Natural killer cell treated with Interleukin-12 subunit alpha and Interleukin-12 subunit beta and Interleukin-15 and Interleukin-18, amount 100 ng/mL, for 72 hours (primary cell): ENCODE results near the gene CLIC6. TPM values are rescaled to one million over a fixed set of nuclear protein-coding genes. Genes with fewer than 3 reads are reported as not detected.
"Not testable (repeated sequence)": the region's sequence is repeated elsewhere in the genome, so short reads cannot be mapped to it uniquely, and the experiment has no call there.

Source experiments
- ATAC-seq, 2 donors: fragments of 150-1000 bp; cut with Tn5 transposase in 1 of 2; sonication (Bioruptor Pico), chemical (Tn5 transposase) in 1 of 2; 2 replicates each; pipeline ENCODE4 v1.10.0; 2021
- DNase-seq: peaks from one replicate; pipeline ENCODE4 v3.0.0; 2022; ENCODE audit warnings: low spot score
- H3K27ac Mint-ChIP-seq, 2 donors: 1 replicate in 1 of 2; 2 replicates in 1 of 2; pipeline ENCODE4 v1.8.0; 2022; ENCODE audit warnings: mixed read lengths in 2 of 2, mild to moderate bottlenecking in 1 of 2, moderate library complexity in 1 of 2
- H3K27me3 Mint-ChIP-seq, 2 donors: 1 replicate in 1 of 2; 2 replicates in 1 of 2; pipeline ENCODE4 v1.8.0; 2022; ENCODE audit warnings: mixed read lengths in 2 of 2
- H3K36me3 Mint-ChIP-seq: one replicate; pipeline ENCODE4 v1.8.0; 2022; ENCODE audit warnings: mixed read lengths
- H3K4me1 Mint-ChIP-seq, 2 donors: 1 replicate in 1 of 2; 2 replicates in 1 of 2; pipeline ENCODE4 v1.8.0; 2022; ENCODE audit warnings: low read depth in 2 of 2, mixed read lengths in 2 of 2, mild to moderate bottlenecking in 1 of 2
- H3K4me3 Mint-ChIP-seq: one replicate; pipeline ENCODE4 v1.8.0; 2022; ENCODE audit warnings: mixed read lengths
- H3K9me3 Mint-ChIP-seq: 2 replicates; pipeline ENCODE4 v1.8.0; 2022; ENCODE audit warnings: mixed read lengths
- total RNA-seq, 2 donors: library from RNA; stranded (reverse); gene quantifications; one replicate each; pipeline ENCODE4 v1.2.3, GENCODE V29; 2022

Gene CLIC6
- total RNA-seq, 2 donors from 2014 or later, result 0.45 to 0.50 TPM

DNA sequence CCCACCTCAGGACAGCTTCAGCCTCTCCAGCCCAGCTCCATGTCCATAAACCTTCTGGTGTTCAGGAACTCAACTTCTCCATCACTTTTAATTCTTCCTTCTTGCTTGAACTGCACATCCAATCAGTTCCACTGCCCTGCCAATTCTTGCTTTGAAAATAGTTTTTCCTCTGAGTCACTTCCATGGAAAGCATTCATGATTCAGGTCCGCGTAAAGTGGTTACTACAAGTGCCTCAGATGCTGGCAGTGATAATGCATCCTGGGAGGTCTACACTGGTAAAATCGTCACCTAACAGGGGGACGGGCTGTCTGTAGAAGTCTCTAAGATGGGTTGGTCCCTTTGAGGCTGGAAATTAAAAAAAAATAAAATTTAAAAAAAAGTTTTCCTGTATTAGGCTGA, 27.9 kb upstream of the CLIC6 start:
- Mint-ChIP-seq H3K4me1 (peaks cover 15 to 19% of the 10 kb centered on the region in 2 donors), H3K27me3 (peaks cover 0 to 4% of the 10 kb centered on the region in 2 donors), H3K4me3 (peak overlapping the region; percentile 70), H3K36me3 (peaks cover 4% of the 10 kb centered on the region), H3K9me3 (peaks cover 2% of the 10 kb centered on the region), H3K27ac (peak overlapping the region; percentile 73 to 86)
- ATAC-seq, result no peak
- DNase-seq, result no peak

DNA sequence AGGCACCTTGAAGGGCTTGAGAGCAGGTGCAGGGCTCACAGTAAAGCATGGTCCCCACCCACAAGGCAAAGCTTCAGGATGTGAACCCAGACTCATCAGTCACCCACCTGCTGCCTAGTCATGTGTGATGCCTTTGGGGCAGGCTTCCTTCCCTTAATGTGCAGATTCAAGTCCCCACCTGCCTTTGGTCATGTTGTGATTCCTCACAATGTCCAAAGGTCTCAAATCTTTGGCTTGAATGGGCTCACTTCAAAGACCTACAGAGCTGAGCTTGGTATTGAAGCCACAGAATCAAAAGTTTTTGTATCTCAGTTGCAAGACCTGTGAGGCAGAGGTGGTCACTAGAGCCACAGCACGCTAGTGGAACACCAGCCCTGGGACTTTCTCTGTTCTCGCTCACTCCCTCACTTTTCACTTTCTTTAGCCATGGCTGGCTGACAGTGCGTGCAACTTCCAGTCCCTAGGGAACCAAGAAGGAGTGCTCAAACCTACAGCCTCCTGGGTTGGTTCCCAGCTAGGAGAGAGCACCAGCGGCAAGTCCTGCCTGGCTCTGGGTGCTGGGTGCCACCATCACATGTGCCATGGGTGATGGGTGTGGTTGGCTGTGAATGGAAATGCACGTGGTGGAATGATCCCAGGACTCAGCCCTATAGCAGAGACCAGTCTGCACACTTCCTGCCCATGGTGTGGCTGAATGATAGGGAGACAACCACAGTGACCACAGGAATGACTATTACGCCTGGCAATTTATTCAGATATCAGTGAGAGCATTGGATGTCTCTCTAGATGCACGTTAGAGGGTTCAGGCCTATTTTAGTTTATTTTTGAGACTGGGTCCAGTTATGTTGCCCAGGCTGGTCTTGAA, 26.4 kb upstream of the CLIC6 start:
- ATAC-seq (peak in 1 of 2 donors; percentile 45), DNase-seq (no peak)
- H3K4me3 Mint-ChIP-seq, result no peak overlapping the region
- no peak overlapping the region for H3K27ac Mint-ChIP-seq
- peaks cover 4% of the 10 kb centered on the region for H3K36me3 Mint-ChIP-seq
- H3K4me1 Mint-ChIP-seq, result peaks cover 15 to 19% of the 10 kb centered on the region in 2 donors
- peaks cover 3 to 7% of the 10 kb centered on the region in 2 donors for H3K27me3 Mint-ChIP-seq
- H3K9me3 Mint-ChIP-seq, result peaks cover 2% of the 10 kb centered on the region

DNA sequence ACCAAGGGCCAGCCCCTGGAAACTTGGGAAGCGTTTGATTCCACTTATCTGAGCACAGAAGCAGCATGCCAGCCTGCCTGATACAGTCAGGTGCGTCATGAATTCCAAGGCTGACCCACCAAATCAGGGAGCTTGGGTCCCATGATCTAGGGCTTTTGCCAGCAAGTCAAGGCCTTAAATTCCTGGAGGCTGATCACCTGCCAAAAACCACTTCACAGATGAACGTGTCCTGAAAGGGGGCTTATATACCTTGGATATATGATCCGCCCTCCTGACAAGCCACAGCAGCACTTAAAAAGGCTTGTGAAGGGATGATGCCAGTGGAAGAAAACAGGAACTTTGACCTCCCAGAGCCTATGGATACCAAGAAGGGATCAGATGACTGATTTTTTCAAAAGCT, 24.0 kb upstream of the CLIC6 start:
- ATAC-seq (no peak), DNase-seq (no peak)
- no peaks in the 10 kb centered on the region for H3K36me3 Mint-ChIP-seq
- no peak overlapping the region for H3K27ac Mint-ChIP-seq
- peaks cover 17 to 24% of the 10 kb centered on the region in 2 donors for H3K27me3 Mint-ChIP-seq
- peaks cover 12 to 15% of the 10 kb centered on the region in 2 donors for H3K4me1 Mint-ChIP-seq
- no peaks in the 10 kb centered on the region for H3K9me3 Mint-ChIP-seq
- H3K4me3 Mint-ChIP-seq, result no peak overlapping the region

DNA sequence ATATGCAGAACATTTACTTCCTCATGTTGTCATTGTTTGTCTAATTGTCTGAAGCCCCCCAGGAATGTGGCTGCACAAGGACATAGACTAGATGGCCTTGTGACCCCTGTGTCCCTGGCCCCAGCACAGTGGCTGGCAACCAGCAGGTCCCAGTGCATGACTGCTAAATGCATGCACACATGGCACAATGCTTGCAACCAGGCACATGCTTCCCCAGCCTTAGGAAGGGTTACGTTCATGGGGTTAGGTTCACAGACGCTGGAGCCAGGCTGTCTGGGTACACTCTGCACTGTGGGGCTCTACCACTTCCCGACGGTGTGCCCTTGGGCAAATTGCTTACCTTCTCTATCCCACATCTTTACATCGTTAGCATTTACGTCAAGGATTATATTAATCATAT, 21.2 kb upstream of the CLIC6 start:
- peaks cover 20 to 24% of the 10 kb centered on the region in 2 donors for H3K27me3 Mint-ChIP-seq
- no peak for DNase-seq
- H3K4me3 Mint-ChIP-seq, result no peak overlapping the region
- H3K9me3 Mint-ChIP-seq, result no peaks in the 10 kb centered on the region
- no peak for ATAC-seq
- H3K4me1 Mint-ChIP-seq, result peaks cover 0 to 4% of the 10 kb centered on the region in 2 donors
- no peaks in the 10 kb centered on the region for H3K36me3 Mint-ChIP-seq
- no peak overlapping the region for H3K27ac Mint-ChIP-seq

DNA sequence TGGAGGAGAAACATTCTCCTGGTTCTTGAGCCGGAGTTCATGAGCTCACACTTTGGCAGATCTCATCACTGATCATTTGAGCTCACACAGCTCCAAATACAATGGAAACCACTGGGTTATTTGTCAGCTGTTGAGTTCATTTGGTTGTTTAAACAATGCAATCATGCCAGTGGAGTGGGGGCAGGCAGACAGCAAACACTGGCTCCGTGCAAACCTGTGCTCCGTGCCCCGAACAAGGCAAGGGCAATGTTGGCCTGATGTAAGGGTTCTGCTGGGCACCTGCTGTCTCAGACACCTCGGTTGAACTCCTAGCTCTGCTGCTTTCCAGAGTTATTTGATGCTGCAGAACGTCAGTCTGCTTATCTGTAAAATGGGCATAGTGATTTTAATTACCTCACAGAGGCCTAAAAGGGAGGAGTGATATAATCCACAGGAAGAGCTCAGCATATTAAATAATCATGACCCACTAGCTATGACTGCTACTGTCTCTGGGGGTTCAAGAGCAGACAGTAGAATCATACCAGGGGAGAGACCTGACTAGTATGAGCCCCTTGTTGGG, 20.0 kb upstream of the CLIC6 start:
- Mint-ChIP-seq H3K36me3 (no peaks in the 10 kb centered on the region), H3K4me3 (no peak overlapping the region), H3K4me1 (peaks cover 0 to 4% of the 10 kb centered on the region in 2 donors), H3K27ac (no peak overlapping the region), H3K9me3 (no peaks in the 10 kb centered on the region), H3K27me3 (peaks cover 27 to 34% of the 10 kb centered on the region in 2 donors)
- ATAC-seq (no peak), DNase-seq (no peak)

DNA sequence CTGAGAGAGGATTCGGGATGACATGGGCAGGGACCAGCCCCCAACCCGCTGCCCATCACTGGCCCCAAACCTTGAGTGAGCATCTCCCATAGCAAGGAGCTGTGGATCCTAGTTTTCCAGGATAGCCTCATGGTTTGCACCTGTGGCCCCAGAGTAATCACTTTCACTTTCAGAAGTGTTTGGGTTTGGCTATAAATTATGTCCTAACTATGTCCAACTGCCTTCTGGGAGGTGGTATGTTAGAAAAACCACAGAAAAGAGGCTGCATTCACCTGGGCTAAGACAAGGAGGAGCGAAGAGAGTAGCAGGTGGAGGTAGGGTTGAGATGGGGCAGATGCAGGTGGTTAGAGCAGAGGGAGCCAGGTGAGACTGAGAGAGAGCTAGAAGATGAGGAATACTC, 19.4 kb upstream of the CLIC6 start:
- Mint-ChIP-seq H3K4me1 (peaks cover 0 to 4% of the 10 kb centered on the region in 2 donors), H3K9me3 (no peaks in the 10 kb centered on the region), H3K27ac (no peak overlapping the region), H3K4me3 (no peak overlapping the region), H3K27me3 (peaks cover 29 to 36% of the 10 kb centered on the region in 2 donors), H3K36me3 (no peaks in the 10 kb centered on the region)
- ATAC-seq, result no peak
- DNase-seq, result no peak

DNA sequence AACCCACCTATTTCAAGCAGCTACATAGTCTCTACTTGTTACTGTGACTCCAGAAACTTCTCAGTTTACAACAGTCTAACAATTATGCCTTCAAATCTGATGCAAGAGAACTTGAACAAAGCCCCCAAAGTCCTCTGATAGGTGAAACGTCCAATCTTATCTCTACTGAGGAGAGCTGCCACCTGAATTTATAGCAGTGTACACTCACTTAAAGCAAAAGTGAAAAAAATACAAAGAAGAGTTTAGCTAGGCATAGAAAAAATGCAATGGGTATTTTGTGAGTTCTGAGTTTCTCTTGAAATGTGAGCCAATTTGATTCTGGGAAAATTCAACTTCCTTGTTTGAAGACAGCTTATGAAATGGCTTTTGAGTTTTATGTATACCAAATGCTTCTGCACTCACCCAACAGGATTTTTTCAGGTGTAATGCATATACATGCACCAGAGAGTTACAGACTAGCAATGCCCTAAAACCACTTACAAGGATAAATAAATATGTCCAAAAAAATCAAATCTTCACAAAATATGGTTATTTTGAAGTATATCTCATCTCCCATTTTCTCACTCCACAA, 17.8 kb upstream of the CLIC6 start:
- H3K36me3 Mint-ChIP-seq, result no peaks in the 10 kb centered on the region
- H3K27me3 Mint-ChIP-seq, result peaks cover 35 to 39% of the 10 kb centered on the region in 2 donors
- ATAC-seq, result no peak
- peaks cover 0 to 4% of the 10 kb centered on the region in 2 donors for H3K4me1 Mint-ChIP-seq
- no peak overlapping the region for H3K27ac Mint-ChIP-seq
- H3K4me3 Mint-ChIP-seq, result no peak overlapping the region
- H3K9me3 Mint-ChIP-seq, result no peaks in the 10 kb centered on the region
- DNase-seq, result no peak

DNA sequence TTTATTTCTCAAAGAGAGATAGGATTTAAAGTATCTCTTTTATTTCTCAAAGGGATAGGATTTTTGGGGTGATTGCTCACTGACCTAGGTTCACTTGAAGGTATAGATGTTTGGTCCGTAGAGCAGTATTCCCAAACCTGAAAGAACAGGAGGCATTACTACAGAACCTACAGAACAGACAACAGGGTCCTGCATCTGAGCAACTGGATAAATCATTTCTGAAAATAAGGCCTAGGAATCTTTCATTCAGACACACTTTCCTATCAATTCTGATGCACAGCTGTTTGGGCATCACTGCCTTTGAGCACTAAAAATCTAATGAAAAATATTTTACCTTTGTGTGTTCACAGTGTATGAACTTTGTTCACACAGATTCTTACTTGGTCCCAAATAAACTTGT, 17.2 kb upstream of the CLIC6 start:
- Mint-ChIP-seq H3K36me3 (no peaks in the 10 kb centered on the region), H3K9me3 (no peaks in the 10 kb centered on the region)

DNA sequence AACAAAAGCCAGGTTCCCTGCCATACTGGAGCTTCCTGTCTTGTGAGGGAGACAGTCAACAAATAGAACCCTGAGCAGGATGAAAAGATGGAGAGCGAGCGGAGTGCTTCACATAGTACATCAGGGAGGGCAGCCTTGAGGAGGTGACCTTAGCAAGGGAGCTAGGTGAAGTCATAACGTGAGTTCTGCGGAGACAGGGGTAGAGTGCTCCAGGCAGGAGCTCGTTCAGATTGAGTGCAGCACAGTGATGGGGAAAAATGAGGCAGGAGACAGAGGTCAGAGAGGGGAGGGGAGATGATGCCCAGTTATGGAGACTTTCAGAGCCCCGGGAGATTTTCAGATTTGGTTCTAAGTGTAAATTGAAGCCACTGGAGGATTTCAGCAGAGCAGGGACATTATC, 15.3 kb upstream of the CLIC6 start:
- DNase-seq (no peak), ATAC-seq (no peak)
- Mint-ChIP-seq H3K9me3 (no peaks in the 10 kb centered on the region), H3K27me3 (peaks cover 43 to 47% of the 10 kb centered on the region in 2 donors), H3K4me3 (no peak overlapping the region), H3K27ac (no peak overlapping the region), H3K36me3 (no peaks in the 10 kb centered on the region), H3K4me1 (peaks cover 0 to 4% of the 10 kb centered on the region in 2 donors)

More for the DNA sequence above, 17.2 kb upstream of the CLIC6 start:
- no peak for ATAC-seq
- Mint-ChIP-seq H3K4me1 (peaks cover 0 to 4% of the 10 kb centered on the region in 2 donors), H3K27me3 (peaks cover 39 to 45% of the 10 kb centered on the region in 2 donors), H3K27ac (no peak overlapping the region), H3K4me3 (no peak overlapping the region)
- no peak for DNase-seq

DNA sequence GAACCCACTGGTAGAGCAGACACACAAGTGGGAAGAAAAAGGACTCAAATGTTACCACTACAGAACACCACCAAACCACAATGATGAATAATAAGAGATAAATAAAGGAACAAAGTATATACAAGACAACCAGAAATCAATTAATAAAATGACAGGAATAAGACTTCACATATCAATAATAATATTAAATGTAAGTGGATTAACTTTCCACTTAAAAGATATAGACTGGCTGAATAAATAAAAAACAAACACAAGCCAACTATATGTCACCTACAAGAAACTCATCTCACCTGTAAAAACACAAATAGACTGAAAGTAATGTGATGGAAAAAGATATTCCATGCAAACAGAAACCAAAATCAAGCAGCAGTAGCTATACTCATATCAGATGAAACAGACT, 6.9 kb upstream of the CLIC6 start:
- Mint-ChIP-seq H3K4me1 (no peaks in the 10 kb centered on the region), H3K4me3 (no peak overlapping the region), H3K27me3 (peaks cover 47 to 69% of the 10 kb centered on the region in 2 donors), H3K9me3 (peaks cover 14% of the 10 kb centered on the region), H3K36me3 (peaks cover 23% of the 10 kb centered on the region), H3K27ac (no peak overlapping the region)
- DNase-seq, result no peak
- ATAC-seq, result no peak

DNA sequence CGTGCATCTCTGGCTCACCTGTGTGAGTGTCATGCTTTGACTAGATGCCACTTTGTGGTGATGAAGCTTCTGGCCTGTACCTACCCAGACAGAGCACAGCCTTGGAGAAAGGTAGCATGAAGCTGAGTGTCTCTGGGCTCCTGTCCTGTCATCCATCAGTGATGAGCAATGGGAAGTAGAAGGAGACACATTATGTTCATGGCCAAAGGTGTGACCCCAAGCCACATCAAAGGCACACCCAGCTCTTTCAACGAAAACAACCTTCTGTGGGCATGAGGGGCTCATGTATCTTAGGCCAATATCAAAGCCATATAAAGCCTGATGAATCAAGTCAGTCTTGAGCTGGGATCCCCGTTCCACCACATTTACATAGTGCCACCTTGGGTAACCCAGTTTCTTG, 1.0 kb upstream of the CLIC6 start:
- Mint-ChIP-seq H3K4me1 (peaks cover 0 to 3% of the 10 kb centered on the region in 2 donors), H3K9me3 (no peaks in the 10 kb centered on the region), H3K27ac (no peak overlapping the region), H3K36me3 (no peaks in the 10 kb centered on the region), H3K4me3 (no peak overlapping the region), H3K27me3 (peaks cover 32 to 51% of the 10 kb centered on the region in 2 donors)
- DNase-seq (no peak), ATAC-seq (no peak)

DNA sequence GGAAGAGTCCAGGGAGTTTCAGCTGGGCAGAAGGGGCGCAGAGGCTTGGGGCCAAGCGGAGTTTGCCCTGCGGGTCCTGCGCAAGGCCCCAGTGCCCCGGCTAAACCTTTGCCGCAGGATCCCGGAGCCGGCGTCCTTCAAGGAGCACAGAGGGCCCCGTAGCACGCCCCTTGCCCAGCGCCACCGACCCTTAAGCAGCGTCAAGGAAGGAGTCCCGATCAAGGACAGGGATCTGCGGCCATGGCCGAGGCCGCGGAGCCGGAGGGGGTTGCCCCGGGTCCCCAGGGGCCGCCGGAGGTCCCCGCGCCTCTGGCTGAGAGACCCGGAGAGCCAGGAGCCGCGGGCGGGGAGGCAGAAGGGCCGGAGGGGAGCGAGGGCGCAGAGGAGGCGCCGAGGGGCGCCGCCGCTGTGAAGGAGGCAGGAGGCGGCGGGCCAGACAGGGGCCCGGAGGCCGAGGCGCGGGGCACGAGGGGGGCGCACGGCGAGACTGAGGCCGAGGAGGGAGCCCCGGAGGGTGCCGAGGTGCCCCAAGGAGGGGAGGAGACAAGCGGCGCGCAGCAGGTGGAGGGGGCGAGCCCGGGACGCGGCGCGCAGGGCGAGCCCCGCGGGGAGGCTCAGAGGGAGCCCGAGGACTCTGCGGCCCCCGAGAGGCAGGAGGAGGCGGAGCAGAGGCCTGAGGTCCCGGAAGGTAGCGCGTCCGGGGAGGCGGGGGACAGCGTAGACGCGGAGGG, 520 bp downstream of the CLIC6 start:
- H3K4me1 Mint-ChIP-seq, result peaks cover 0 to 3% of the 10 kb centered on the region in 2 donors
- H3K36me3 Mint-ChIP-seq, result no peaks in the 10 kb centered on the region
- H3K9me3 Mint-ChIP-seq, result no peaks in the 10 kb centered on the region
- peak; percentile 80 to 84 for ATAC-seq
- no peak overlapping the region for H3K27ac Mint-ChIP-seq
- peaks cover 31 to 59% of the 10 kb centered on the region in 2 donors for H3K27me3 Mint-ChIP-seq
- peak overlapping the region; percentile 46 for H3K4me3 Mint-ChIP-seq
- DNase-seq, result no peak

DNA sequence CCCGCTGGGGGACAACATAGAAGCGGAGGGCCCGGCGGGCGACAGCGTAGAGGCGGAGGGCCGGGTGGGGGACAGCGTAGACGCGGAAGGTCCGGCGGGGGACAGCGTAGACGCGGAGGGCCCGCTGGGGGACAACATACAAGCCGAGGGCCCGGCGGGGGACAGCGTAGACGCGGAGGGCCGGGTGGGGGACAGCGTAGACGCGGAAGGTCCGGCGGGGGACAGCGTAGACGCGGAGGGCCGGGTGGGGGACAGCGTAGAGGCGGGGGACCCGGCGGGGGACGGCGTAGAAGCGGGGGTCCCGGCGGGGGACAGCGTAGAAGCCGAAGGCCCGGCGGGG, 1.1 kb downstream of the CLIC6 start:
- not testable (repeated sequence) for H3K36me3 Mint-ChIP-seq, DNase-seq, H3K4me1 Mint-ChIP-seq, H3K4me3 Mint-ChIP-seq, H3K9me3 Mint-ChIP-seq, ATAC-seq, H3K27ac Mint-ChIP-seq
- peaks cover 35 to 58% of the 10 kb centered on the region in 2 donors for H3K27me3 Mint-ChIP-seq
